GM12891 (cell line): ENCODE results near the gene PCDH9.

Source experiments
- PAX5 ChIP-seq: IDR thresholded peaks from 2 replicates; pipeline ENCODE4 v1.6.1; 2011; ENCODE audit warnings: low read length, moderate library complexity, mild to moderate bottlenecking; ENCODE audit not compliant: insufficient read depth, severe bottlenecking
- POLR2A ChIP-seq: IDR thresholded peaks from 2 replicates; pipeline ENCODE4 v1.6.1; 2011; ENCODE audit warnings: low read depth, low read length, control low read depth
- POLR2AphosphoS5 ChIP-seq: IDR thresholded peaks from 2 replicates; pipeline ENCODE4 v1.6.1; 2011; ENCODE audit warnings: low read depth, low read length, control low read depth
- POU2F2 ChIP-seq: IDR thresholded peaks from 2 replicates; pipeline ENCODE4 v1.6.1; 2011; ENCODE audit warnings: low read depth, mild to moderate bottlenecking, control low read depth, low read length, moderate library complexity
- SPI1 ChIP-seq: IDR thresholded peaks from 2 replicates; pipeline ENCODE4 v1.6.1; 2011; ENCODE audit warnings: low read depth, low read length, control low read depth
- TAF1 ChIP-seq: IDR thresholded peaks from 2 replicates; pipeline ENCODE4 v1.6.1; 2011; ENCODE audit warnings: low read depth, low read length, control low read depth

- TF ChIP-seq POLR2A (no peak), POLR2AphosphoS5 (no peak), TAF1 (no peak), SPI1 (no peak), PAX5 (no peak), POU2F2 (no peak)
Observed at GRCh38 chr13:66994517-66995202, 235.5 kb downstream of the PCDH9 start.
